SJCRH30 (cell line): ENCODE data around the gene CDH22. TPM values are rescaled to one million over a fixed set of nuclear protein-coding genes. Genes with fewer than 3 reads are reported as not detected.

Experiments used
- DNase-seq, 2 experiments: peaks; one replicate each; pipeline ENCODE4 v3.0.0-alpha.2; 2015 to 2020
- H3K27ac ChIP-seq: fragments of 250-450 bp; sonication (Bioruptor Pico); 2 replicates; pipeline ENCODE4 v1.5.1; 2020; ENCODE audit warnings: mild to moderate bottlenecking, moderate library complexity
- H3K27me3 ChIP-seq: fragments of 250-450 bp; sonication (Bioruptor Pico); 2 replicates; pipeline ENCODE4 v1.5.1; 2020; ENCODE audit warnings: mild to moderate bottlenecking, moderate library complexity
- H3K36me3 ChIP-seq: fragments of 250-450 bp; sonication (Bioruptor Pico); 2 replicates; pipeline ENCODE4 v1.5.1; 2020; ENCODE audit warnings: mild to moderate bottlenecking, moderate library complexity
- H3K4me1 ChIP-seq: fragments of 250-450 bp; sonication (Bioruptor Pico); 2 replicates; pipeline ENCODE4 v1.5.1; 2020; ENCODE audit warnings: mild to moderate bottlenecking, moderate library complexity
- H3K4me3 ChIP-seq: fragments of 250-450 bp; sonication (Bioruptor Pico); 2 replicates; pipeline ENCODE4 v1.5.1; 2020; ENCODE audit warnings: mild to moderate bottlenecking, moderate library complexity
- H3K9me3 ChIP-seq: fragments of 250-450 bp; sonication (Bioruptor Pico); replicated peaks from 2 replicates; pipeline ENCODE4 v1.5.1; 2020; ENCODE audit warnings: mild to moderate bottlenecking, moderate library complexity
- total RNA-seq: library from RNA; depleted of rRNA; stranded (reverse); fragments of >200 nt; shearing (Covaris generic); gene quantifications from 2 replicates; pipeline ENCODE4 v1.2.3, GENCODE V29; 2014

CDH22 gene
- total RNA-seq, 1 experiment from 2014 or later, result 0.06 TPM

DNA sequence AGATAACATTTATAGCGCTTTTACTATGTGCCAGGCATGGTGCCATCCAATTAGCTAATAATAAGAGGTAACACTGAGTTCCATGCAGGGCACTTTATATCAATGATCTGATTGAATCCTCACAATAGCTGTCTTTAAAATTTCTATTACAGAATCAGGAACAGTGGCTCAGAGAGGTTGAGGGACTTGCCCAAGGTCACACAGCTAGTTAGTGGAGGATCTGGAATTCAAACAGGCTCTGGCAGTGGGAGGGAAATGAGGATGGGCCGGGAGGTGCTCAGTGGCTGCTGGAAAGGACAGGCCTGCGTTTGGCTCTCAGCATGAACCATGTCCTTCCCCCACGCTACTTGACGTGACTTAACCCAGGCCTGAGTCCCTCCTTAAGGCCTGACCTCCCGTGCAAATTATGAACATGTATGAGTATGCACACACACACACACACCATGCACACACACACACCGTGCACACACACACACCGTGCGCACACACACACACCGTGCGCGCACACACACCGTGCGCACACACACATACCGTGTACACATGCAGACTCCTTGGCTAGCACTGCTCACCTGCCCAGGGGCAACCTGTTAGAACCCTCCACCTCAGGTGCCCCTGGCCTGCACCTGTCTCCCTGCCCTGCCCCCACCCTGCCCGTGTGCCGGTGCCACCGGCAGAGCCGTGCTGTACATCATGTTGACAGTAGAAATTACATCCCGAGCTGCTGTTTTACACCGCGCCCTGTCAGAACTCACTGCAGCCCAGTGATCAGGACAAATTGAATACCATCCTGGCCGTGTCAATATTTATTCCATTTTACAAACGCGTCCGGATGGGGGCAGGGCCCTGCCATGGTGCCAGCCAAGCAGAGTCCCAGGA is 43.7 kb downstream of the CDH22 start:
- DNase-seq, result no peak
- Histone ChIP-seq H3K4me1 (no peaks in the 10 kb centered on the region), H3K27me3 (peaks cover 18% of the 10 kb centered on the region), H3K9me3 (no peaks in the 10 kb centered on the region), H3K27ac (no peak overlapping the region), H3K4me3 (no peak overlapping the region), H3K36me3 (no peaks in the 10 kb centered on the region)

DNA sequence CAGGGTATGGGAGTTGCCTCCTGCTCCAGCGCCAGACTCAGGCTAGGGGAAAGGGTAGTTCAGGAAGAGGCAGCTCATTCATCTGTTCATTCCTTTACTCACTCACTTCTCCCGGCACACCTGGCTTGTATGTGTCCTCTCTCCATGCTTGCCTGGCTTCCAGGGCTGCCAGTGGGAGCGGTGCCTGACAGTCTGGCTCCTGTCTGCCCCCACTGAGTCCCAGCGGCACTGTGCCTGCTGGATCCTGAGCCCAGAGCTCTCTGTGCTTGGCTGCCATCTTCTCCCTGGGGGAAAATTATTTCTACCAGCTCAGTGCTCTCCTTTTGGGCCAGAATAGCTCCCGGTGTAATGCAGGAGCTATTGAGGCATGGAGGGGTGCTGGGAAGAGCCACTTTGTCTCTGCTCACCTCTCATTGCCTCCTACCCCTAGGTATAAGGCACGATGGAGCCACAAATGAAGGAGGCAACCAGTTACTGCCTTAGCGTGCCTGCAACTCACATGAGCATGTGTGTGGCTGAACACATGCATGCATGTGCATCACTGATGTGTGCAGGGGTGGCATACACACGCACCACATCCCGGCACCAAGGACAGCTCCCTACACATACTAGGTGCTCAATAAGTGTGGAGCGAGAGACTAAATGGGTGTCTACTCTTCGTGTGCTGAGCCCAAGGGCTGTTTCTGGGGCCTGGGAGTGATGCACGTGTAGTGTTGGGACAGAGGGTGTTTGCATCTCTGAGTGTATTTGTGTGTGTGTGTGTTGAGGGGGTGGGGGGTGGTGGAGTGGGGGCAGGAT is 46.6 kb downstream of the CDH22 start:
- DNase-seq, result no peak
- Histone ChIP-seq H3K36me3 (no peaks in the 10 kb centered on the region), H3K4me1 (no peaks in the 10 kb centered on the region)

DNA sequence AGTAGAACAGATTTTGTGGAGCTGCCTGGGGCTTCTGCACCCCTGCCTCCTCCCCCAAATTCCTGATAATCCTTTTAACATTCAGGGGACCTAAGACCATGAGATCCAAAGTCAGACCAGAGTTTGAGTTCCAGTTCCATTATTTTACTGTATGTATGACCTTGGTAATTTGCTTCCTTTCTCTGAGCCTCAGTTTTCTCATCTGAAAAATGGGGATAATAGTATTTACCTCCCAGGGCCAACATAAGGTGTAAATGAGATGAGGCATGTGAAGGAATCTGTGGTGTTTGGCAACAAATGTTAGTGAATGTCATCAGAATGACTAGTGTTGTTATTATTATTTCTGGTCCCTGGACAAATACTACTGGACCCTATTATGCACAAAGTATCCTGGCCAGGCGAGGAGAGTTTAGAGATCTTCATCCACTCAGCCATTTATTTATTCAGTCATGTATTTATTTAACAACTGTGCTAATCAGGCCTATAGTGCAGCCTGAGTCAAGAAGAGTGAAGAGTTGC is 47.3 kb downstream of the CDH22 start:
- H3K27ac ChIP-seq, result no peak overlapping the region
- H3K4me1 ChIP-seq, result no peaks in the 10 kb centered on the region
- H3K4me3 ChIP-seq, result no peak overlapping the region
- H3K36me3 ChIP-seq, result no peaks in the 10 kb centered on the region
- H3K9me3 ChIP-seq, result no peaks in the 10 kb centered on the region
- no peaks in the 10 kb centered on the region for H3K27me3 ChIP-seq
- no peak for DNase-seq

More for the DNA sequence above, 46.6 kb downstream of the CDH22 start:
- Histone ChIP-seq H3K9me3 (no peaks in the 10 kb centered on the region), H3K27ac (no peak overlapping the region), H3K27me3 (no peaks in the 10 kb centered on the region), H3K4me3 (no peak overlapping the region)

DNA sequence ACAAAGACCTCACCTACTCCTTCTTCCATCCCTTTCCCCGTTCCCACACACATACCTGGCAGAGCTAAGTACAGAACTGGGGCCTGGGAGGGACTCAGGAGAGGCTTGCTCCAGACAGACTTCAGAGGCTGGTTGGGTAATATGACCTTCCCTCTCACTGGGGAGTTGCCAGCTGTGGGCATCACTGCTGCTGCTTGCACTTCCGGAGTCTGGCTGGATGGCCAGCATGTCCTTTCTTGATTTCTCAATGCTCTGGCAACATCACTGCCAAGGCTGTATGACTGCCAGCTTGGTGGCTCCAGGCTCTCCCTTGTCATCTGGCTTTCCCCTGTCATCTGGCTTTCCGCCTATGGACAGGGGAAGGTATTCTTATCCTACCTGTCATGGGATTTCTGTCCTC is 47.8 kb downstream of the CDH22 start:
- Histone ChIP-seq H3K36me3 (no peaks in the 10 kb centered on the region), H3K4me1 (no peaks in the 10 kb centered on the region), H3K9me3 (no peaks in the 10 kb centered on the region), H3K4me3 (no peak overlapping the region), H3K27me3 (no peaks in the 10 kb centered on the region), H3K27ac (no peak overlapping the region)
- DNase-seq, result no peak

DNA sequence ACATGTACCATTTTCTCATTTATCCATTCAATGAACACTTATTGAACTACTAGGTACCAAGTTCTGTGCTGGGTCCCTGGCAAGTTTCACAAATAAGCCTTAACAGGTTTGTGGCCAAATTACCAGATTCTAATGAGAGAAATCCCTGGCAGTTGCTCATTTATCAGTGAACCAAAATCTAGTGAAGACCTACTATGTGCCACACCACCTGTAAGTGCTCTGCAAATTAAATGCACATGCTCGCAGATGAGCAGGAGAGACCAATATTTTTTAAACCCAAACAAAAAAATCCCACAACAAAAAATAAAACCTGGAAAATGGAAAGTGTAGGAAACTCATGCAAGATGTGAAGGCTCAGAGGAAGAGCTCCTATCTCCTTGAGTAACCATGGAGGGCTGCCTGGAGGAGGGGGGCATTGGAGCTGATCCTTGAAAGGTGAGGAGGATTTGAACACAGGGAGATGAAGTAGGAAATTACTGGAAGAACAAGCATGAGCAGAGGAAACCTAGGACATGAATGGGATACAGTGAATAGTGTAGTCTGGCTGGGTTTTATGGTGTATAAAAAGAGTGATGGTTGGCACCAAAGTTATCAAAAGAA is 48.9 kb downstream of the CDH22 start:
- H3K9me3 ChIP-seq, result no peaks in the 10 kb centered on the region
- H3K27me3 ChIP-seq, result no peaks in the 10 kb centered on the region
- H3K27ac ChIP-seq, result no peak overlapping the region
- no peak overlapping the region for H3K4me3 ChIP-seq
- no peaks in the 10 kb centered on the region for H3K4me1 ChIP-seq
- no peak for DNase-seq
- H3K36me3 ChIP-seq, result no peaks in the 10 kb centered on the region

DNA sequence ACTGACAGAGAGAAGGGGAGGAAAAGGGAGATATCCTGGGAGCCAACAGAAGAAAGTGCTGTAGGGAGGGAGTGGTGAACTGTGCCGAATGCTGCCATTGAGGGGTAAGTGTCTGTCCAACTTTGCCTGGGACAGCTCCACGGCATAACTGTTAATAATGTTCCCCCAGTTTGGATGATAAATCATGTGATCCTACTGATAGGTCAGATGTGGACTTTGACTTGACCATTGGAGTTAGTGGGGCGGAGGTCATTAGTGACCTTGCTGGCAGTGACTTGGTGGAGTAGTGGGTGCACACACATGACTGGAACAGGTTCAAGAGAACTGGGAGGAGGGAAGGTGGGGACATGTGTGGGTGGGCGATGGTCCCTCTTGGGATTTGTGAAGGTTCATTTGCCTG is 50.4 kb downstream of the CDH22 start:
- no peak for DNase-seq
- Histone ChIP-seq H3K27me3 (peaks cover 2% of the 10 kb centered on the region; the same call in 1 of the 2 replicates), H3K36me3 (no peaks in the 10 kb centered on the region), H3K4me3 (no peak overlapping the region), H3K9me3 (no peaks in the 10 kb centered on the region), H3K27ac (no peak overlapping the region), H3K4me1 (no peaks in the 10 kb centered on the region)

DNA sequence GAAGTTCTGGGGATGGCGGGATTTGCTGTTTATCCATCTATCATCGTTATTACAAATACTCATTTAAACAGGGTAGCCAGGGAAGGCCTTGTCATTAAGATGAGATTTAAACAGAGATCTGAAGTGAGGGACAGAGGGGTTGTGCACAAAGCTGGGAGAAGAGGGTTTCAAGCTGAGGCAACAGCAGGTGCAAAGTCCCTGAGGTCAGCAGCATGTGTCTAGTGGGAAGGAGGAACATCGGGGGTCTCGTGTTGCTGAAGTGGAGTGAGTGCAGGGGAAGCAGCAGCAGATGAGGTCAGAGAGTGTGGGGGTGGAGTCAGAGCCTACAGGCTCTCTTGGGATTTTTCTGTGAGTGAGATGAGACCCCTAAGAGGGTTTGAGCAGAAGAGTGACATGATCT is 52.0 kb downstream of the CDH22 start:
- Histone ChIP-seq H3K36me3 (no peaks in the 10 kb centered on the region), H3K4me3 (no peak overlapping the region), H3K9me3 (no peaks in the 10 kb centered on the region), H3K4me1 (no peaks in the 10 kb centered on the region), H3K27ac (no peak overlapping the region), H3K27me3 (peaks cover 2% of the 10 kb centered on the region; the same call in 1 of the 2 replicates)
- DNase-seq, result no peak

DNA sequence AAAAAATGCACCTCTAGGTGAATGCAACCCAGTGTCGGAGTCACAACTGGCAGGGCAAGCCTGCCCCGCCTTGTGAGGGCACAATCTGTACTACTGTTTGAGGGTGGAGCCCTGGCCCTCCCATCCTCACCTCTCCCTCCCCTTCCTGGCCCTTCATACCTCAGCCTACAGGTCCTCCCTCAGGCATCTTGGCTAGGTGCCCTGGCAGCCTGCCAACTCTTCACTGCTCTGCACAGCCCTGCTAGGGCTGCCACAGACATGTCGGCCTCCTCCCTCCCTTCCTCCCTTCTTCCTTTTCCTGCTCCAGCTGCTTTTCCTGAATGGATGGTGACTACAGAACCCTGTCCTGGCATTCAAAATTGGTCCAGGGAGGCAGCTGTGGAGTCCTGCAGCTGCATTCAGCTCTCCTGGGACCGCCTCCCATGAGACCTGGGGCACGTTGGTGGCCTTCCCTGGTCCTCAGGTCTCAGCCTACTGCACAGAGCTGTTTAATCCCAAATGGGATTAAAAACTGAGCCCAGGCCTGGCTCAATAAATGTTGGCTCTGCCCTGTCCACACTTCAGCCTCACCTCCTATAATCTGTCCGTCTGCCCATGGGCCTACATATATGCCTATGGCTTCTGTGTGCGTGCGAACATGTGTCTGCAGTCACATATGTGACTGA is 52.7 kb downstream of the CDH22 start:
- Histone ChIP-seq H3K27ac (no peak overlapping the region), H3K36me3 (no peaks in the 10 kb centered on the region), H3K9me3 (no peaks in the 10 kb centered on the region), H3K27me3 (peaks cover 2% of the 10 kb centered on the region; the same call in 1 of the 2 replicates), H3K4me3 (no peak overlapping the region), H3K4me1 (no peaks in the 10 kb centered on the region)
- peak; percentile 74 to 75 for DNase-seq

DNA sequence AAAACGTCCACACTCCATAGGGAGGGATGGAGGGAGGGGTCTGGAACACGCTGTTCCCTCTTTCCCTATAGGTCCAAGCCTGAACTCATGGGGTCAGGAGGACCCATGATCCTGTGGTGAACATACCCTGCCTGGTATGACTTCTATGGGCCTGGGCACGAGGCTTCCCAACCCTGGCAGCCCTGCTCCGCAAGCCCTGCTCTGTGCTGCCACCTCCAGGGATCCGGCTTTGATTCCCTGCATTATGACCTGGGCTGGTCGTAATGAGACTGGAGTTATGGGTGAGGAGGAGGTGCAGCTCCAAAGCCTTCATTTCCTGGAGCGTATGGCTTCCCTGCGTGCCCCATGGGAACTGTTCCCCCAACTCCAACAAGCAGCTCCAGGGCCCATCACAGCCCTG is 54.9 kb downstream of the CDH22 start:
- peaks cover 2% of the 10 kb centered on the region for H3K27me3 ChIP-seq

DNA sequence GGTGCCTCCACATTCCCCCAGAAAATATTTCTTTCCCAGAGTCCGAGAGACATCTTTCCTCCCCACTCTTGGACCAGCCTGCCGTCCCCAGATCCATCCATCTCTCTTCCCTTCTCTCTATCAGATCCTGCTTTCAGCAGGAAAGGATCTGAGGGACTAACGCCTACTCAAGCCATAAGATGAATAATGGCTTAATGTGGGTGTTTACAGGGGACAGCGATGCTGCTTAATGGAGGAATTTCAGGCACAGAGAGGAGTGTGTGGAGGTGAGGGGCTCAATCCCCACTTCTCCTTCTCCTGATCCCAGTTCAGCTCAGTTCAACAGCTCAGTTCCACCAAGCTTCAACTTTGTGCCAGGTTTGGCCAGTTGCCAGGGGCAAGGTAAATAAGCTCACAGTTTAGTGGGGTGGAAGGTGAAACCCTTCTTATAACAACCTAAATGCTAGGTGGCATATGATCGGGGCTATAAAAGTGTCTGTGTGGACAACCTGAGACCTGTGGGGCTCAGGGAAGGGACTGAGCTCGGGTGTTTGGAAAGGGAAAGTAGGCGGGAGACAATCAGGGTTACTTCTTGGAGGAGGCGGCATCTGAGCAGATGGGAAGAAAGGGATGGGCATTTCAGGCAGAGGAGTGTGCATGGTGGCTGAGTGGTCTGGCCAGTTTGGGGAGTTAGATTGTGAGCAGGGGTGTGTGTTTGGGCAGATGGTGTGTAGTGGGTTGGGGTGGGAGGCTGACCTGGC is 55.8 kb downstream of the CDH22 start:
- no peak overlapping the region for H3K4me3 ChIP-seq
- H3K9me3 ChIP-seq, result no peaks in the 10 kb centered on the region
- no peak overlapping the region for H3K27ac ChIP-seq
- no peaks in the 10 kb centered on the region for H3K4me1 ChIP-seq
- peaks cover 6% of the 10 kb centered on the region for H3K27me3 ChIP-seq
- DNase-seq, result no peak
- H3K36me3 ChIP-seq, result no peaks in the 10 kb centered on the region

More for the DNA sequence above, 54.9 kb downstream of the CDH22 start:
- H3K27ac ChIP-seq, result no peak overlapping the region
- no peaks in the 10 kb centered on the region for H3K36me3 ChIP-seq
- H3K4me1 ChIP-seq, result no peaks in the 10 kb centered on the region
- H3K4me3 ChIP-seq, result no peak overlapping the region
- DNase-seq, result peak in 1 of 2 experiments; percentile 30
- no peaks in the 10 kb centered on the region for H3K9me3 ChIP-seq

DNA sequence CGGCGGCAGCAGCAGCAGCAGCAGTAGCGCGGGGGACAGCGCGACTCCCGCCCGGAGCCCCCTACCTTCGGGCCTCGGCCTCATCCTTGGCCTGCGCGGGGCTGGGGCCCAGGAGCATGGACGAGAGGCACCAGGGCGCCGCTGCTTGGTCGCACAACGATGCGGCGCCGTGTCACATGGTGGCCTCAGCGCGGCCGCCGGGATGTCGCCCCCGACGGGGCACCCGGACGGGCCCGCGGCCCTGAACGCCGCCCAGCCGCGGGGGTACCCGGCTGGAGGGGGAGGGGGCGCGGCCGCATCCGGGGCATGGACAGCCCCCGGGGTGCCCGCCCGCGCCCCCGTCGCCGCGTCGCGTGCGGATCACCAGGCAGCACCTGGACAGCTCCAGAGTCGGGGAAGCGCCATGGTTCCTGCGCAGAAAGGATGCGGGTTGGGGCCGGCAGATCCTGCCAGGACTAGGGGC is 57.1 kb downstream of the CDH22 start:
- Histone ChIP-seq H3K36me3 (no peaks in the 10 kb centered on the region), H3K27ac (no peak overlapping the region), H3K4me1 (no peaks in the 10 kb centered on the region), H3K27me3 (peaks cover 13% of the 10 kb centered on the region), H3K9me3 (no peaks in the 10 kb centered on the region), H3K4me3 (no peak overlapping the region)
- DNase-seq, result no peak

DNA sequence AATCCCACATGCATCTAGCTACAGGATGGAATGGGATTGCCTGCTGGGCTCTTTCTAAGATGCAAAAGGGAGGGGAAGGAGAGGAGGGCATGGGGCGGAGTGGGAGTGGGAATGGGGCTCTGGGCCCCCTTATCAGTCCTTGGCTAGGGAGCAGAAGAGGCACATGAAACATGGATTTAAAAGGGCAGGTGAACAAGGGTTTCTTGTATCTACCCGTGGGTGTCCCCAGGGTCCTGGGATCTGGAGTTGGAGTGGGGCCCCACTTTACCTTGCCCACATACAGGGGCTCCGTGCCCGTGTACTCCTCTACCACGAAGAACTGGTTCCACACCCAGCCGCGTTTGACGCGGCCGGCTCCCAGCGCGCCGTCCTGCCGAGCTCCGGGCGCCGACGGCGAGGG is 57.5 kb downstream of the CDH22 start:
- Histone ChIP-seq H3K4me3 (no peak overlapping the region), H3K4me1 (no peaks in the 10 kb centered on the region), H3K27ac (no peak overlapping the region), H3K27me3 (peaks cover 17% of the 10 kb centered on the region), H3K9me3 (no peaks in the 10 kb centered on the region), H3K36me3 (no peaks in the 10 kb centered on the region)
- DNase-seq, result no peak

DNA sequence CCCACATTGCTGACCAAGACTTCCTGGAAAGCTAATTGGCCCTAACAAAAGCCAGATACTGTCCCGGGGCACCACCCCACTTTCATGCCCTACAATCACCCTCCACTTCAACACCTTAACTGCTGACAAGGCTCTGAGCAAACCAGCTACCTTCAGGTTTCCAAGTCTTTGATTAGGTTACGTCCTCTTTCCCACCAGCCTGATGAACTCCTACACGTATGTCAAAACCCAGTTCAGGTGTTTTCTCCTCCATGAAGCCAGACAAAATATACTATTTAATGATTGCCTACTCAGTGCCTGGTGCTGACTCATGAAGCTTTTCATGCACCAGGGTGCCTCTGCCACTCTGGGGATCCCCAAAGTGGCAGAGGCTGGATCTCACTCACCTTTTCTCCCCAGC is 58.6 kb downstream of the CDH22 start:
- Histone ChIP-seq H3K27me3 (peaks cover 27% of the 10 kb centered on the region), H3K4me3 (no peak overlapping the region), H3K27ac (no peak overlapping the region), H3K36me3 (no peaks in the 10 kb centered on the region), H3K9me3 (no peaks in the 10 kb centered on the region), H3K4me1 (no peaks in the 10 kb centered on the region)
- no peak for DNase-seq

DNA sequence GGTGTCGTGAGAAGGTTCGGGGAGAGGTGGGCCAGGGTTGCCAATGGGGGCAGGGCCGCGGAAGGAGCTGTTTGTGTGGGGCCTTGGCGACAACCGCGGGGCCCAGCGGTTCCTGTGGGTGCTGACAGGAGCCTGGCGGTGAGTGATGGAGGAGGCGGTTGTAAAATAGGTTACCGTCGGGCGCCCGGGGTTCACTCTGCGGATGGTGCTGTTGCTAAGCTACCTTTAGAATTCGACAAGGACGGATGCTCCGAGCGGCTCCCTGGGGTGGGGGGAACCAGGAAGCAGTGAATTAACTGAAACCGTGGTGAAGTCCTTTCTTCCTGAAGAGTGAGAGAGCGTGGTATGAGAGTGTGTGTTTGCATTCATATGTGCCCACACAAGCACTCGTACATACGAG is 61.7 kb downstream of the CDH22 start:
- no peaks in the 10 kb centered on the region for H3K4me1 ChIP-seq
- H3K27ac ChIP-seq, result no peak overlapping the region
- H3K27me3 ChIP-seq, result peaks cover 39% of the 10 kb centered on the region
- H3K36me3 ChIP-seq, result no peaks in the 10 kb centered on the region
- no peak overlapping the region for H3K4me3 ChIP-seq
- DNase-seq, result no peak
- H3K9me3 ChIP-seq, result no peaks in the 10 kb centered on the region
